H9 (cell line): Measurements from ENCODE around the gene ANGPTL4. TPM values are rescaled to one million over a fixed set of nuclear protein-coding genes. Genes with fewer than 3 reads are reported as not detected.

ENCODE experiments used
- DNase-seq: peaks from one replicate; pipeline ENCODE4 v3.0.0-alpha.2; 2017
- H2AFZ ChIP-seq: one replicate; pipeline ENCODE4 v1.6.1; 2013; ENCODE audit warnings: mild to moderate bottlenecking, low read length, control low read depth, moderate library complexity
- H2AK5ac ChIP-seq: 2 replicates; pipeline ENCODE4 v1.6.1; 2013; ENCODE audit warnings: low read length, control low read depth, mixed read lengths; ENCODE audit not compliant: insufficient read length
- H2BK120ac ChIP-seq: one replicate; pipeline ENCODE4 v1.6.1; 2013; ENCODE audit warnings: low read depth, mild to moderate bottlenecking, low read length, control low read depth, inconsistent platforms; ENCODE audit not compliant: poor library complexity, severe bottlenecking
- H2BK12ac ChIP-seq: 2 replicates; pipeline ENCODE4 v1.6.1; 2013; ENCODE audit warnings: low read length, control low read depth, mixed read lengths, low read depth; ENCODE audit not compliant: insufficient read length
- H2BK15ac ChIP-seq: 2 replicates; pipeline ENCODE4 v1.6.1; 2013; ENCODE audit warnings: low read depth, low read length, control low read depth
- H2BK20ac ChIP-seq: one replicate; pipeline ENCODE4 v1.6.1; 2013; ENCODE audit warnings: low read depth, mild to moderate bottlenecking, low read length, control low read depth, inconsistent platforms; ENCODE audit not compliant: poor library complexity, severe bottlenecking
- H2BK5ac ChIP-seq: 2 replicates; pipeline ENCODE4 v1.6.1; 2013; ENCODE audit warnings: low read length, control low read depth, mixed read lengths; ENCODE audit not compliant: insufficient read length
- H3K14ac ChIP-seq: 2 replicates; pipeline ENCODE4 v1.6.1; 2013; ENCODE audit warnings: low read length, control low read depth; ENCODE audit not compliant: insufficient read depth
- H3K18ac ChIP-seq: 2 replicates; pipeline ENCODE4 v1.6.1; 2013; ENCODE audit warnings: low read depth, mild to moderate bottlenecking, mixed read lengths, low read length, control low read depth; ENCODE audit not compliant: insufficient read length
- H3K23ac ChIP-seq: 2 replicates; pipeline ENCODE4 v1.6.1; 2013; ENCODE audit warnings: low read length, control low read depth, mixed read lengths, low read depth; ENCODE audit not compliant: insufficient read length
- H3K23me2 ChIP-seq: 2 replicates; pipeline ENCODE4 v1.6.1; 2013; ENCODE audit warnings: low read depth, mild to moderate bottlenecking, mixed read lengths, low read length, control low read depth; ENCODE audit not compliant: insufficient read length, poor library complexity, severe bottlenecking
- H3K27ac ChIP-seq: 2 replicates; pipeline ENCODE4 v1.5.1; 2013; ENCODE audit warnings: low read length, control low read depth, mixed read lengths, low read depth; ENCODE audit not compliant: insufficient read length
- H3K27me3 ChIP-seq: 2 replicates; pipeline ENCODE4 v1.6.1; 2013; ENCODE audit warnings: low read length, control low read depth, inconsistent platforms; ENCODE audit not compliant: insufficient read depth
- H3K4ac ChIP-seq: 2 replicates; pipeline ENCODE4 v1.6.1; 2013; ENCODE audit warnings: low read depth, mild to moderate bottlenecking, control low read depth, inconsistent platforms, low read length, moderate library complexity
- H3K4me1 ChIP-seq: 2 replicates; pipeline ENCODE4 v1.6.1; 2013; ENCODE audit warnings: low read length, control low read depth, inconsistent platforms; ENCODE audit not compliant: insufficient read depth
- H3K4me2 ChIP-seq: 2 replicates; pipeline ENCODE4 v1.6.1; 2013; ENCODE audit warnings: low read length, control low read depth, mixed read lengths; ENCODE audit not compliant: insufficient read length, insufficient read depth
- H3K56ac ChIP-seq: 2 replicates; pipeline ENCODE4 v1.6.1; 2013; ENCODE audit warnings: low read depth, mild to moderate bottlenecking, mixed read lengths, low read length, control low read depth; ENCODE audit not compliant: insufficient read length
- H3K79me1 ChIP-seq: 2 replicates; pipeline ENCODE4 v1.6.1; 2013; ENCODE audit warnings: low read depth, mild to moderate bottlenecking, moderate library complexity, low read length, control low read depth, inconsistent platforms; ENCODE audit not compliant: insufficient read depth, poor library complexity, severe bottlenecking
- H3K79me2 ChIP-seq: 2 replicates; pipeline ENCODE4 v1.6.1; 2013; ENCODE audit warnings: low read length, control low read depth, inconsistent platforms; ENCODE audit not compliant: insufficient read depth
- H3K9ac ChIP-seq: 2 replicates; pipeline ENCODE4 v1.6.1; 2013; ENCODE audit warnings: low read length, control low read depth, mixed read lengths; ENCODE audit not compliant: insufficient read length; ENCODE audit errors: extremely low read depth
- H3K9me3 ChIP-seq: one replicate; pipeline ENCODE4 v1.6.1; 2013; ENCODE audit warnings: low read depth, low read length, inconsistent platforms; ENCODE audit not compliant: control insufficient read depth
- H3T11ph ChIP-seq: one replicate; pipeline ENCODE4 v1.6.1; 2013; ENCODE audit warnings: mild to moderate bottlenecking, low read length, control low read depth, inconsistent platforms
- H4K20me1 ChIP-seq: one replicate; pipeline ENCODE4 v1.6.1; 2013; ENCODE audit not compliant: control insufficient read depth, insufficient read length, insufficient read depth
- H4K5ac ChIP-seq: 2 replicates; pipeline ENCODE4 v1.6.1; 2013; ENCODE audit warnings: low read depth, mild to moderate bottlenecking, mixed read lengths, low read length, control low read depth; ENCODE audit not compliant: insufficient read length
- H4K8ac ChIP-seq: replicated peaks from 2 replicates; pipeline ENCODE4 v1.6.1; 2013; ENCODE audit warnings: low read length, control low read depth, mixed read lengths, low read depth; ENCODE audit not compliant: insufficient read length
- H4K91ac ChIP-seq: 2 replicates; pipeline ENCODE4 v1.6.1; 2013; ENCODE audit warnings: low read depth, mild to moderate bottlenecking, moderate library complexity, mixed read lengths, low read length, control low read depth; ENCODE audit not compliant: insufficient read length
- H3K27ac Mint-ChIP-seq, 3 experiments: 2 replicates in 2 of 3; 3 replicates in 1 of 3; pipeline ENCODE4 v1.8.0; 2020 to 2021; ENCODE audit warnings: mixed read lengths in 3 of 3, mild to moderate bottlenecking in 1 of 3, moderate library complexity in 1 of 3
- H3K27me3 Mint-ChIP-seq: 2 replicates; pipeline ENCODE4 v1.8.0; 2021; ENCODE audit warnings: low read depth, mild to moderate bottlenecking, moderate library complexity, mixed read lengths
- H3K36me3 Mint-ChIP-seq, 3 experiments: 2 replicates in 2 of 3; 3 replicates in 1 of 3; pipeline ENCODE4 v1.8.0; 2020 to 2021; ENCODE audit warnings: low read depth in 3 of 3, mixed read lengths in 3 of 3; ENCODE audit not compliant: insufficient read depth in 1 of 3
- H3K4me1 Mint-ChIP-seq, 2 experiments: 2 replicates each; pipeline ENCODE4 v1.8.0; 2020; ENCODE audit warnings: mixed read lengths in 2 of 2
- H3K4me3 Mint-ChIP-seq, 2 experiments: 2 replicates in 1 of 2; 3 replicates in 1 of 2; pipeline ENCODE4 v1.8.0; 2020 to 2021; ENCODE audit warnings: mild to moderate bottlenecking in 2 of 2, mixed read lengths in 2 of 2, moderate library complexity in 1 of 2
- H3K9me3 Mint-ChIP-seq, 2 experiments: 2 replicates in 1 of 2; 3 replicates in 1 of 2; pipeline ENCODE4 v1.8.0; 2020; ENCODE audit warnings: mild to moderate bottlenecking in 2 of 2, mixed read lengths in 2 of 2, moderate library complexity in 1 of 2
- WGBS: extraction: QIAGEN DNeasy Blood & Tissue Kit; methylation state at CpG from one replicate; pipeline ENCODE4 v1.1.7; 2013; ENCODE audit warnings: missing lambda C conversion rate, low lambda C conversion rate, mixed read lengths; ENCODE audit not compliant: insufficient read length; ENCODE audit errors: extremely low coverage; 5-methylcytosine and 5-hydroxymethylcytosine counted together
- total RNA-seq: library from RNA; stranded (reverse); gene quantifications from 2 replicates; pipeline ENCODE4 v1.2.1, GENCODE V29; 2021
- TF ChIP-seq, protein P1 (sequence below): fragments of 200-600 bp; sonication (generic); conservative IDR thresholded peaks from 3 replicates; pipeline ENCODE4 v1.8.0; 2021; ENCODE audit warnings: antibody characterized with exemption, mild to moderate bottlenecking

ANGPTL4 gene
- total RNA-seq, 1 experiment from 2014 or later = 1.9 TPM

- no peak overlapping the region for H3K27ac Mint-ChIP-seq
- WGBS = no CpG with 5 or more reads among the region's 2 CpGs
- peak overlapping the region; percentile 32 to 44; a peak in 3 of 5 replicates for H3K4me3 Mint-ChIP-seq
Observed at GRCh38 chr19:8388612-8388958, 24.6 kb downstream of the ANGPTL4 start.

More at GRCh38 chr19:8388612-8388958, 24.6 kb downstream of the ANGPTL4 start:
- no peak overlapping the region for H4K91ac ChIP-seq
- H3K23me2 ChIP-seq = no peaks in the 10 kb centered on the region
- H3K27me3 ChIP-seq = no peaks in the 10 kb centered on the region
- no peak for DNase-seq
- H2BK120ac ChIP-seq = no peak overlapping the region
- no peak overlapping the region for H3K4me2 ChIP-seq
- H2BK5ac ChIP-seq = no peak overlapping the region
- Mint-ChIP-seq H3K4me1 (peaks cover 6 to 14% of the 10 kb centered on the region in 2 experiments; a peak in 3 of 4 replicates), H3K9me3 (peaks cover 9 to 11% of the 10 kb centered on the region in 2 experiments; a peak in 4 of 5 replicates), H3K36me3 (peaks cover 15 to 19% (median 17%) of the 10 kb centered on the region in 3 experiments; a peak in 6 of 7 replicates), H3K27me3 (no peaks in the 10 kb centered on the region)
- no peak overlapping the region for H2BK15ac ChIP-seq
- H3T11ph ChIP-seq = no peak overlapping the region
- H3K4me1 ChIP-seq = no peaks in the 10 kb centered on the region
- H2AK5ac ChIP-seq = no peak overlapping the region
- no peak overlapping the region for H3K18ac ChIP-seq
- peaks cover 14% of the 10 kb centered on the region; the same call in 1 of the 2 replicates for H3K79me2 ChIP-seq
- TF ChIP-seq, protein P1, sequence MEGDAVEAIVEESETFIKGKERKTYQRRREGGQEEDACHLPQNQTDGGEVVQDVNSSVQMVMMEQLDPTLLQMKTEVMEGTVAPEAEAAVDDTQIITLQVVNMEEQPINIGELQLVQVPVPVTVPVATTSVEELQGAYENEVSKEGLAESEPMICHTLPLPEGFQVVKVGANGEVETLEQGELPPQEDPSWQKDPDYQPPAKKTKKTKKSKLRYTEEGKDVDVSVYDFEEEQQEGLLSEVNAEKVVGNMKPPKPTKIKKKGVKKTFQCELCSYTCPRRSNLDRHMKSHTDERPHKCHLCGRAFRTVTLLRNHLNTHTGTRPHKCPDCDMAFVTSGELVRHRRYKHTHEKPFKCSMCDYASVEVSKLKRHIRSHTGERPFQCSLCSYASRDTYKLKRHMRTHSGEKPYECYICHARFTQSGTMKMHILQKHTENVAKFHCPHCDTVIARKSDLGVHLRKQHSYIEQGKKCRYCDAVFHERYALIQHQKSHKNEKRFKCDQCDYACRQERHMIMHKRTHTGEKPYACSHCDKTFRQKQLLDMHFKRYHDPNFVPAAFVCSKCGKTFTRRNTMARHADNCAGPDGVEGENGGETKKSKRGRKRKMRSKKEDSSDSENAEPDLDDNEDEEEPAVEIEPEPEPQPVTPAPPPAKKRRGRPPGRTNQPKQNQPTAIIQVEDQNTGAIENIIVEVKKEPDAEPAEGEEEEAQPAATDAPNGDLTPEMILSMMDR = no peak
- H4K5ac ChIP-seq = no peak overlapping the region
- no peaks in the 10 kb centered on the region for H3K9me3 ChIP-seq
- no peak overlapping the region for H3K23ac ChIP-seq
- no peak overlapping the region for H2AFZ ChIP-seq
- no peaks in the 10 kb centered on the region for H3K79me1 ChIP-seq
- H2BK12ac ChIP-seq = no peak overlapping the region
- H4K8ac ChIP-seq = no peak overlapping the region
- no peak overlapping the region for H3K4ac ChIP-seq
- H2BK20ac ChIP-seq = no peak overlapping the region
- no peak overlapping the region for H3K14ac ChIP-seq
- H3K27ac ChIP-seq = no peak overlapping the region
- H3K9ac ChIP-seq = no peak overlapping the region
- H4K20me1 ChIP-seq = no peaks in the 10 kb centered on the region
- H3K56ac ChIP-seq = no peak overlapping the region
